KOPT-K1 (cell line): ENCODE measurements around the gene ARMH2.

Source experiments
- H3K27ac ChIP-seq: fragments of 200-600 bp; sonication (generic); 2 replicates; pipeline ENCODE4 v1.5.1; 2016; ENCODE audit warnings: antibody characterized with exemption, mild to moderate bottlenecking, low read depth, low read length; ENCODE audit not compliant: poor library complexity, severe bottlenecking
- H3K36me3 ChIP-seq: fragments of 200-600 bp; sonication (generic); 2 replicates; pipeline ENCODE4 v1.5.1; 2017; ENCODE audit warnings: antibody characterized with exemption, mild to moderate bottlenecking, low read length, moderate library complexity; ENCODE audit not compliant: insufficient read depth
- H3K9me3 ChIP-seq: fragments of 200-600 bp; sonication (generic); 2 replicates; pipeline ENCODE4 v1.5.1; 2017; ENCODE audit warnings: antibody characterized with exemption, low read length, mild to moderate bottlenecking; ENCODE audit not compliant: insufficient read depth, poor library complexity, severe bottlenecking

The ARMH2 gene

GRCh38 chr6:24798740-24799540 lies at the start of gene ARMH2:
Gene ARMH2, minus strand, starts transcription at chr6:24798917. Its CDS starts 60 bp downstream, at chr6:24798857.
- Histone ChIP-seq H3K9me3 (no peaks in the 10 kb centered on the region), H3K36me3 (peaks cover 4% of the 10 kb centered on the region; the same call in 1 of the 2 replicates), H3K27ac (no peak within 1 kb of the TSS)

DNA sequence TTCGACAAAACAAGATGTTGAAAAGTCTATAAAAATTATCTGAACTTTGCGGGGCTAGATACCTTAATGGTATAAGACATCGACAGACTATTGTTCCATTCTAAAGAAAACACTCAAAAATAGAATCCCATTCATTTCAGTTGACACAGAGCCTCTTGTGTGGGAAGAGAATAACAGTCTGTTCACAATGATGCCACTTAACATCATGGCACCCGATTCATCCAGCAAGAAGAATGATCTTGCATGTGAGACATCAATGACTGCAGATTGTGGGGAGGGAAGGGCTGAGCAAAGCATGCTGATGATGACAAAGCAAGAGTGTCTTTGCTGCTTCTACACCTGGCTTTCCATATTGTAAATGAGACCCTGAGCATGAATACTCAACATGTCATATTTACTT lies 49.7 kb upstream of the ARMH2 start:
- Histone ChIP-seq H3K9me3 (no peaks in the 10 kb centered on the region), H3K36me3 (peaks cover 86% of the 10 kb centered on the region), H3K27ac (no peak overlapping the region)

- H3K27ac ChIP-seq, result no peak overlapping the region
- H3K36me3 ChIP-seq, result peaks cover 86% of the 10 kb centered on the region
- no peaks in the 10 kb centered on the region for H3K9me3 ChIP-seq
Measured at GRCh38 chr6:24847402-24847801, 48.7 kb upstream of the ARMH2 start.

- H3K36me3 ChIP-seq, result peaks cover 92% of the 10 kb centered on the region
- H3K27ac ChIP-seq, result no peak overlapping the region
- no peaks in the 10 kb centered on the region for H3K9me3 ChIP-seq
Measured at GRCh38 chr6:24845578-24845977, 46.9 kb upstream of the ARMH2 start.

- no peaks in the 10 kb centered on the region for H3K9me3 ChIP-seq
- no peak overlapping the region for H3K27ac ChIP-seq
- H3K36me3 ChIP-seq, result peaks cover 92% of the 10 kb centered on the region
Measured at GRCh38 chr6:24844903-24845302, 46.2 kb upstream of the ARMH2 start.

- Histone ChIP-seq H3K9me3 (no peaks in the 10 kb centered on the region), H3K36me3 (peaks cover 89% of the 10 kb centered on the region), H3K27ac (no peak overlapping the region)
Measured at GRCh38 chr6:24844061-24844460, 45.3 kb upstream of the ARMH2 start.

DNA sequence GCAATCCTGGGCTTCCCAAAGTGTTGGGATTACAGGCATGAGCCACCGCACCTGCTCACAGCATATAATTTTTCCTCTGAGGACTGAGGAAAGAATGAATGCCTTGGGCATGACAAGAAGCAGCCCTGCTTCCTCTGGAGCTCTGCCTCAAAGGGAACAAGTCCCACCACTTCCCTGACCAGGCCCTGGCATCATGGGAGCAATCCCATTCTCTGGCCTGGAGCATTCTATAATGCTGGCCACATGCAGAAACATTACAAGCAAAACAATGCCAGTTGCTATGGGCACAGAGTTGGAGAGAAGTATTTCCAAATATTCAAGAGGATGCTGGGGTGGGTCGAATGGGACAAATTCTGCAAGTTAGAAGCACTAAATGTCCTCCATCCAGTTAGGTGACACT lies 41.5 kb upstream of the ARMH2 start:
- H3K9me3 ChIP-seq, result no peaks in the 10 kb centered on the region
- no peak overlapping the region for H3K27ac ChIP-seq
- peaks cover 64% of the 10 kb centered on the region for H3K36me3 ChIP-seq

- peaks cover 6% of the 10 kb centered on the region for H3K9me3 ChIP-seq
- H3K27ac ChIP-seq, result no peak overlapping the region
- H3K36me3 ChIP-seq, result peaks cover 65% of the 10 kb centered on the region
Measured at GRCh38 chr6:24838994-24839393, 40.3 kb upstream of the ARMH2 start.

- H3K36me3 ChIP-seq, result peaks cover 63% of the 10 kb centered on the region
- H3K9me3 ChIP-seq, result peaks cover 6% of the 10 kb centered on the region
Measured at GRCh38 chr6:24838081-24838480, 39.4 kb upstream of the ARMH2 start.

GRCh38 chr6:24836109-24836508 lies 37.4 kb upstream of the ARMH2 start:
- Histone ChIP-seq H3K27ac (no peak overlapping the region), H3K9me3 (peaks cover 6% of the 10 kb centered on the region), H3K36me3 (peaks cover 59% of the 10 kb centered on the region)

More at GRCh38 chr6:24838081-24838480, 39.4 kb upstream of the ARMH2 start:
- no peak overlapping the region for H3K27ac ChIP-seq

- peaks cover 52% of the 10 kb centered on the region for H3K36me3 ChIP-seq
- peaks cover 6% of the 10 kb centered on the region for H3K9me3 ChIP-seq
- no peak overlapping the region for H3K27ac ChIP-seq
Measured at GRCh38 chr6:24833711-24834386, 35.1 kb upstream of the ARMH2 start.

GRCh38 chr6:24832794-24833193 lies 34.1 kb upstream of the ARMH2 start:
- H3K9me3 ChIP-seq, result peaks cover 6% of the 10 kb centered on the region
- no peak overlapping the region for H3K27ac ChIP-seq
- peaks cover 50% of the 10 kb centered on the region for H3K36me3 ChIP-seq

- peaks cover 57% of the 10 kb centered on the region for H3K36me3 ChIP-seq
- peaks cover 6% of the 10 kb centered on the region for H3K9me3 ChIP-seq
- no peak overlapping the region for H3K27ac ChIP-seq
Measured at GRCh38 chr6:24831771-24832716, 33.3 kb upstream of the ARMH2 start.

GRCh38 chr6:24829657-24830056 lies 30.9 kb upstream of the ARMH2 start:
- H3K27ac ChIP-seq, result no peak overlapping the region
- peaks cover 6% of the 10 kb centered on the region for H3K9me3 ChIP-seq
- H3K36me3 ChIP-seq, result peaks cover 58% of the 10 kb centered on the region

- Histone ChIP-seq H3K9me3 (no peaks in the 10 kb centered on the region), H3K27ac (no peak overlapping the region), H3K36me3 (peaks cover 59% of the 10 kb centered on the region)
Measured at GRCh38 chr6:24827970-24828369, 29.3 kb upstream of the ARMH2 start.
